ENCODE data around the gene OR6N1. TPM values are rescaled to one million over a fixed set of nuclear protein-coding genes. Genes with fewer than 3 reads are reported as not detected.

Gene OR6N1
- total and polyA plus RNA-seq, 2 of the 4 experiments (the other 2 are of a cell fraction) = not detected

- Histone ChIP-seq H4K5ac (ENCODE audit: low read depth, low read length) (no peak overlapping the region), H3K14ac (replicated peaks; ENCODE audit: low read depth, low read length) (no peak overlapping the region), H3K27me3 (ENCODE audit: control insufficient read depth, insufficient read depth, low read length) (no peaks in the 10 kb centered on the region), H3K4me2 (ENCODE audit: low read depth, low read length) (no peak overlapping the region), H3K56ac (ENCODE audit: extremely low read depth, insufficient read depth, low read length) (no peak overlapping the region), H3K27ac (ENCODE audit: insufficient read depth, low read length) (no peak overlapping the region), H4K91ac (ENCODE audit: insufficient read depth, low read depth, low read length) (no peak overlapping the region), H2AFZ (replicated peaks; ENCODE audit: low read length, poor library complexity) (no peak overlapping the region), H2BK15ac (ENCODE audit: low read depth, low read length) (no peak overlapping the region), H4K8ac (ENCODE audit: low read depth in 2 of 2, low read length in 2 of 2) (no peak overlapping the region), H3K18ac (ENCODE audit: low read depth, low read length) (no peak overlapping the region), H2BK120ac (ENCODE audit: low read depth, low read length) (no peak overlapping the region), H2AK5ac (ENCODE audit: low read depth, low read length) (no peak overlapping the region), H3K4ac (ENCODE audit: low read depth, low read length) (no peak overlapping the region), H2BK20ac (ENCODE audit: low read depth, low read length) (no peak overlapping the region), H3K9ac (ENCODE audit: low read depth, low read length) (no peak overlapping the region), H3K9me1 (ENCODE audit: insufficient read depth, low read length) (no peaks in the 10 kb centered on the region), H3K79me1 (ENCODE audit: low read depth in 1 of 2, low read length in 2 of 2) (no peaks in the 10 kb centered on the region), H3K9me3 (ENCODE audit: control insufficient read depth, insufficient read depth, low read length) (no peaks in the 10 kb centered on the region), H2AK9ac (replicated peaks; ENCODE audit: low read depth, low read length, poor library complexity) (no peak overlapping the region), H3K4me3 (ENCODE audit: insufficient read depth, low read depth, low read length) (no peak overlapping the region), H3K36me3 (ENCODE audit: control insufficient read depth, insufficient read depth, low read length) (no peaks in the 10 kb centered on the region), H4K20me1 (ENCODE audit: insufficient read depth, low read length) (no peaks in the 10 kb centered on the region), H3K23ac (ENCODE audit: low read depth, low read length) (no peak overlapping the region), H3K4me1 (ENCODE audit: control insufficient read depth, insufficient read depth, low read length) (no peaks in the 10 kb centered on the region), H2BK5ac (ENCODE audit: low read depth, low read length, poor library complexity, severe bottlenecking) (no peak overlapping the region)
- no peak for ATAC-seq (ENCODE audit: low read depth)
- intact Hi-C loops (cut with micrococcal nuclease) = loop anchor here (10.0 kb wide), 1 partner anchor 275 kb away; the partner anchor contains the start of gene AIM2
- in situ Hi-C loops (cut with MboI; ENCODE audit: low sequenced_read_pairs) = no loop called here
- POLR2A ChIA-PET (ENCODE audit: unreplicated experiment) = no interaction called here
- CTCF ChIA-PET = no interaction called here
- no peak for DNase-seq
- WGBS, 2 experiments (ENCODE audit: extremely low coverage in 2 of 2, insufficient read length in 1 of 2) = no CpG with 5 or more reads among the region's 4 CpGs
- TF ChIP-seq RFX5 (IDR thresholded peaks at IDR 0.05; ENCODE audit: low read depth, low read length) (no peak), CEBPB (IDR thresholded peaks at IDR 0.05; ENCODE audit: low read depth, low read length) (no peak), FOS (IDR thresholded peaks at IDR 0.05; ENCODE audit: low read depth, low read length) (no peak), RAD21 (IDR thresholded peaks at IDR 0.05; ENCODE audit: low read length) (no peak), MXI1 (IDR thresholded peaks at IDR 0.05; ENCODE audit: borderline replicate concordance, low read depth, low read length) (no peak), USF2 (IDR thresholded peaks at IDR 0.05; ENCODE audit: low read depth, low read length) (no peak), RCOR1 (IDR thresholded peaks at IDR 0.05; ENCODE audit: insufficient replicate concordance, low read length) (no peak), CTCF (conservative IDR thresholded peaks at IDR 0.05; ENCODE audit: low read depth, low read length) (no peak), POLR2A (IDR thresholded peaks at IDR 0.05; ENCODE audit: low read depth, low read length) (no peak), ELK1 (IDR thresholded peaks at IDR 0.05; ENCODE audit: borderline replicate concordance, low read depth, low read length) (no peak), CHD1 (IDR thresholded peaks at IDR 0.05; ENCODE audit: low read depth, low read length) (no peak)
- no TSS peak for BruUV-seq (replicated peaks)
- dilution Hi-C loops (cut with HindIII; ENCODE audit: low sequenced_read_pairs, unreplicated experiment) = no loop called here
Measured at GRCh38 chr1:158799689-158800088, 27.7 kb upstream of the OR6N1 start.
